Measurements from ENCODE around the gene WDR13. TPM values are rescaled to one million over a fixed set of nuclear protein-coding genes. Genes with fewer than 3 reads are reported as not detected.
A peak's percentile ranks its signal among the peaks of the same experiment; 100 is the strongest.

WDR13 gene
- total RNA-seq, 1 donor: 88.7 TPM

- TF ChIP-seq CTCF (IDR thresholded peaks at IDR 0.05; ENCODE audit: extremely low read depth, low read depth, low read length): no peak
- no peak for DNase-seq (ENCODE audit: insufficient read length, low spot score, missing footprints)
- H4K20me1 ChIP-seq (ENCODE audit: insufficient read depth, low read length): no peaks in the 10 kb centered on the region
Measured at GRCh38 chrX:48626401-48627298, 29.4 kb downstream of the WDR13 start.

DNA sequence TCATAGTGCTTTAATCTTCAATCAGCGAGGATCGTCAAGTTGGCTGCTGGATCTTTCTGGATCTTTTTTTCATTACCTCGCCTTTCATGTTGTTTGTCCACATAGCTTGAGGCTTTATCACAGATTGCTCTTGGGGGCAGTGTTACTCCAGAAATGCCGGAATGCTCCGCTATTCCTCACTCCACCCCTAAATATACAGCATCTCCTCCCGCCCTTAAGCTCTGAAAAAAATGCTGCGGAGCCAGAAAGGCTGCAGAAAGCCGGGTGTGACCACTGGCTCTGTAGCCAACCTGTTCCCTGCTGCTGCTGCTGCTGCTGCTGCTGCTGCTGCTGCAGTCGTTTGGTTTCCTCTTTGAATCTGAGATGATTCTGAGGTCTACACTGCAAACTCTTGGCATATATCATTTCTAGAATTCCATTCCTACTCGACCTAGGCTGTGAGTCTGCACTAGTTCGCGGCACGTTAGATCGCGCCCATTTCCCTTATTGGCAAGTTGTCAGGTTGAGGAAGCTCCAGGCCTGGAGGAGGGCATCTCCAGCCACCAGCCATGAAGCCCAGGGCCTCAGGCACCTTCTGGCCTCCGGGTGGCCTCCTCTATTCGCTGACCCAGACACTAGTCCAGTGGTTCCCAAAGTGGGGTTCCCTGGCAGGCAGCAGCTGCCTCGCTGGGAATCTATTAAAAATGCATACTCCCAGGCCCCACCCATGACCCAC, 34.2 kb downstream of the WDR13 start:
- Histone ChIP-seq H3K36me3 (ENCODE audit: insufficient read depth, low read length) (no peaks in the 10 kb centered on the region), H3K27ac (ENCODE audit: low read depth, low read length) (no peak overlapping the region), H3K79me2 (ENCODE audit: insufficient read depth, low read length) (no peaks in the 10 kb centered on the region), H3K9me3 (ENCODE audit: low read depth, low read length) (no peaks in the 10 kb centered on the region), H2AFZ (ENCODE audit: low read length) (no peak overlapping the region), H4K20me1 (ENCODE audit: insufficient read depth, low read length) (no peaks in the 10 kb centered on the region), H3K4me2 (ENCODE audit: insufficient read depth, low read length) (peak overlapping the region; percentile 52), H3K4me1 (ENCODE audit: insufficient read depth, low read length) (peaks cover 3% of the 10 kb centered on the region), H3K27me3 (ENCODE audit: insufficient read depth, low read length) (no peaks in the 10 kb centered on the region), H3K4me3 (ENCODE audit: insufficient read depth, low read length) (no peak overlapping the region)
- TF ChIP-seq CTCF (IDR thresholded peaks at IDR 0.05; ENCODE audit: extremely low read depth, low read depth, low read length): peak; percentile 54
- DNase-seq (ENCODE audit: insufficient read length, low spot score, missing footprints): peak; percentile 93

More at GRCh38 chrX:48626401-48627298, 29.4 kb downstream of the WDR13 start:
- Histone ChIP-seq H3K4me2 (ENCODE audit: insufficient read depth, low read length) (no peak overlapping the region), H3K27ac (ENCODE audit: low read depth, low read length) (no peak overlapping the region), H3K4me1 (ENCODE audit: insufficient read depth, low read length) (peaks cover 3% of the 10 kb centered on the region), H3K9me3 (ENCODE audit: low read depth, low read length) (no peaks in the 10 kb centered on the region), H2AFZ (ENCODE audit: low read length) (no peak overlapping the region), H3K79me2 (ENCODE audit: insufficient read depth, low read length) (no peaks in the 10 kb centered on the region), H3K27me3 (ENCODE audit: insufficient read depth, low read length) (no peaks in the 10 kb centered on the region), H3K4me3 (ENCODE audit: insufficient read depth, low read length) (no peak overlapping the region), H3K36me3 (ENCODE audit: insufficient read depth, low read length) (no peaks in the 10 kb centered on the region)

DNA sequence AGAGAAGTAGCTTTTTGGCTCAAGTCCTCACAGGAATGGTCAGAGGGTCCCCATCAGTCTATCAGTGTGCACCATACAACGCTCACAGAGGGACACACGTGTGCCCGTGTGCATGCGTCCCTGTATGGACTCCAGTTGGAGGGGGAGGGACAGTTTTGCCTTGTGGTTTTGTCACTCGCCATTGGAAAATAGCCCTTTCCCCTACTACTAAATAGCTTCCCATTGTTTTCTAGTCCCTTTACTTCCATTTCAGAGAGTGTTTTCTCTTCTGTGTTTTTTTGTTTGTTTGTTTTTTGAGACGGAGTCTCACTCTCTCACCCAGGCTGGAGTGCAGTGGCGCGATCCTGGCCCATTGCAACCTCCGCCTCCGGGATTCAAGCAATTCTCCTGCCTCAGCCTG, 34.9 kb downstream of the WDR13 start:
- Histone ChIP-seq H3K27ac (ENCODE audit: low read depth, low read length) (no peak overlapping the region), H3K79me2 (ENCODE audit: insufficient read depth, low read length) (no peaks in the 10 kb centered on the region), H3K9me3 (ENCODE audit: low read depth, low read length) (no peaks in the 10 kb centered on the region), H3K4me2 (ENCODE audit: insufficient read depth, low read length) (no peak overlapping the region), H3K36me3 (ENCODE audit: insufficient read depth, low read length) (no peaks in the 10 kb centered on the region), H3K4me1 (ENCODE audit: insufficient read depth, low read length) (peaks cover 3% of the 10 kb centered on the region), H3K4me3 (ENCODE audit: insufficient read depth, low read length) (no peak overlapping the region), H3K27me3 (ENCODE audit: insufficient read depth, low read length) (no peaks in the 10 kb centered on the region), H2AFZ (ENCODE audit: low read length) (no peak overlapping the region), H4K20me1 (ENCODE audit: insufficient read depth, low read length) (no peaks in the 10 kb centered on the region)
- no peak for DNase-seq (ENCODE audit: insufficient read length, low spot score, missing footprints)
- no peak for TF ChIP-seq CTCF (IDR thresholded peaks at IDR 0.05; ENCODE audit: extremely low read depth, low read depth, low read length)

DNA sequence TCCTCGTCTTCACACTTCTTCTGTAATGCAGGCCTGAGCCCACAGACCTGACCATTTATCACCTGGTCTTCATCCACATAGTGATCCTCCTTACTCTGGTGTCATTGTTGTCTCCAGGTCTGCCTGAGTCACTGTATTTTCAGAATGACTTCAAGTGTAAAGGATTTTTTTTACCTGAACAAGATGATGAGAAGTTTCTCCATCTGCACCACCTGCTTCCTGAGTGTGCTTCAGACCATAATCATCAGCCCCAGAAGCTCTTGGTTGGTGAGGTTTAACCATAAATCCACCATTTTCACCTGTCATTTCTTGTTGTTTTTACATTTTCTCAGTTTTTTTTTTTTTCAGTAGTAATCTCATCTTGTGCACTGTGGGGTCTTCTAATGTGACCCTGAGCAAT, 39.0 kb downstream of the WDR13 start:
- Histone ChIP-seq H3K79me2 (ENCODE audit: insufficient read depth, low read length) (no peaks in the 10 kb centered on the region), H3K4me2 (ENCODE audit: insufficient read depth, low read length) (no peak overlapping the region), H3K4me1 (ENCODE audit: insufficient read depth, low read length) (no peaks in the 10 kb centered on the region), H3K27me3 (ENCODE audit: insufficient read depth, low read length) (no peaks in the 10 kb centered on the region), H4K20me1 (ENCODE audit: insufficient read depth, low read length) (no peaks in the 10 kb centered on the region), H3K4me3 (ENCODE audit: insufficient read depth, low read length) (no peak overlapping the region), H3K27ac (ENCODE audit: low read depth, low read length) (no peak overlapping the region), H2AFZ (ENCODE audit: low read length) (no peak overlapping the region), H3K36me3 (ENCODE audit: insufficient read depth, low read length) (no peaks in the 10 kb centered on the region), H3K9me3 (ENCODE audit: low read depth, low read length) (no peaks in the 10 kb centered on the region)
- no peak for DNase-seq (ENCODE audit: insufficient read length, low spot score, missing footprints)
- TF ChIP-seq CTCF (IDR thresholded peaks at IDR 0.05; ENCODE audit: extremely low read depth, low read depth, low read length): no peak

Data from osteoblast (primary cell).